Mesenteric fat pad (tissue), 1 donor: ENCODE measurements around the gene ITPRIP. TPM values are rescaled to one million over a fixed set of nuclear protein-coding genes. Genes with fewer than 3 reads are reported as not detected.
A peak's percentile ranks its signal among the peaks of the same experiment; 100 is the strongest.

Experiments
- DNase-seq: peaks from one replicate; pipeline ENCODE4 v3.0.0-alpha.2; 2020; ENCODE audit warnings: low spot score
- total RNA-seq: library from RNA; stranded (reverse); fragmentation: NEBNext Ultra II Directional; extraction: Animal tissue kit (Norgen Biotek cat#: 25700); gene quantifications from one replicate; pipeline ENCODE4 v1.2.1, GENCODE V29; 2021
- donor health status: DM: yes; HTN: yes; CAD: no.

The ITPRIP gene
- total RNA-seq, 1 donor from 2014 or later: 48.3 TPM

GRCh38 chr10:104326991-104327610, 11.2 kb downstream of the ITPRIP start:
- peak; percentile 85 for DNase-seq

- DNase-seq: peak; percentile 82
Measured at GRCh38 chr10:104325436-104326435, 12.5 kb downstream of the ITPRIP start.

- DNase-seq: peak; percentile 51
Measured at GRCh38 chr10:104324931-104325330, 13.3 kb downstream of the ITPRIP start.

GRCh38 chr10:104324221-104324686, 14.0 kb downstream of the ITPRIP start:
- DNase-seq: peak; percentile 89

GRCh38 chr10:104323760-104324201, 14.5 kb downstream of the ITPRIP start:
- peak; percentile 78 for DNase-seq

- DNase-seq: peak; percentile 30
Measured at GRCh38 chr10:104323085-104323484, 15.2 kb downstream of the ITPRIP start.

- DNase-seq: peak; percentile 84
Measured at GRCh38 chr10:104322416-104322782, 15.9 kb downstream of the ITPRIP start.

- no peak for DNase-seq
Measured at GRCh38 chr10:104321725-104322415, 16.4 kb downstream of the ITPRIP start.

GRCh38 chr10:104321226-104321625, 17.0 kb downstream of the ITPRIP start:
- no peak for DNase-seq

GRCh38 chr10:104318810-104319741, 19.2 kb downstream of the ITPRIP start:
- no peak for DNase-seq

- DNase-seq: no peak
Measured at GRCh38 chr10:104318326-104318725, 19.9 kb downstream of the ITPRIP start.

- DNase-seq: no peak
Measured at GRCh38 chr10:104317726-104318299, 20.5 kb downstream of the ITPRIP start.

GRCh38 chr10:104317269-104317710, 21.0 kb downstream of the ITPRIP start:
- DNase-seq: no peak

- DNase-seq: no peak
Measured at GRCh38 chr10:104316321-104317099, 21.8 kb downstream of the ITPRIP start.

GRCh38 chr10:104315486-104315921, 22.8 kb downstream of the ITPRIP start:
- no peak for DNase-seq

GRCh38 chr10:104314591-104315485, 23.4 kb downstream of the ITPRIP start:
- DNase-seq: no peak

- peak; percentile 62 for DNase-seq
Measured at GRCh38 chr10:104311184-104311720, 27.0 kb downstream of the ITPRIP start.
